Measurements from ENCODE around the gene GABRG3.

GABRG3 gene

DNA sequence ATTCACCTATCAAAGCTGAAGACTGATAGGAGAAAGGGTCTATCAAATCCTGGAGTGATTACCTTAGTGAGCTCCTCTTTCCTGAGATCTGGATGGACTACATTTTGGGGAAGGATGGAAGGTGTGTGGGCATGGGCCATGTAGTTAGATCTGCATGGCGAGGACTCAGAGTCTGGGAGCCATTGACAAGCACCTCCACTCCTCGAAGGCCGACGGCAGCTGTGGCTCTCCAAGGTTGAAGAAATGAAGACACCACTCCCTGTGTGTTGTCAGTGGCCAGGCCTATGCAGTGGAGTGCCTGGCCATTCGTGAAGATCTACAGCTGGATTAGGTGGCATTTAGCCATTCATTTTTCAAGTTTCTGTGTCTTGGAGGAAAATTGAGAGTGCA is 509.2 kb downstream of the GABRG3 start:
- no peak overlapping the region for H2AFZ ChIP-seq (ENCODE audit: low read depth, low read length, severe bottlenecking)
- H3F3A ChIP-seq (ENCODE audit: insufficient read depth) = no peaks in the 10 kb centered on the region
- no peaks in the 10 kb centered on the region for H3K27me3 ChIP-seq (ENCODE audit: low read length)
- no peaks in the 10 kb centered on the region for H3K9me2 ChIP-seq (replicated peaks; ENCODE audit: insufficient read depth, low read length)
- no peak overlapping the region for H3K4me3 ChIP-seq (ENCODE audit: insufficient read depth, low read length, poor library complexity, severe bottlenecking)
- H3K9me3 ChIP-seq (ENCODE audit: insufficient read depth, low read length) = no peaks in the 10 kb centered on the region
- no peaks in the 10 kb centered on the region for H4K20me1 ChIP-seq (ENCODE audit: low read depth, low read length)
- H3K9ac ChIP-seq (ENCODE audit: low read length) = no peak overlapping the region
- no peak overlapping the region for H3K27ac ChIP-seq (ENCODE audit: low read depth, low read length)
- H3K79me2 ChIP-seq (ENCODE audit: insufficient read depth, low read length) = no peaks in the 10 kb centered on the region
- TF ChIP-seq, protein P1, sequence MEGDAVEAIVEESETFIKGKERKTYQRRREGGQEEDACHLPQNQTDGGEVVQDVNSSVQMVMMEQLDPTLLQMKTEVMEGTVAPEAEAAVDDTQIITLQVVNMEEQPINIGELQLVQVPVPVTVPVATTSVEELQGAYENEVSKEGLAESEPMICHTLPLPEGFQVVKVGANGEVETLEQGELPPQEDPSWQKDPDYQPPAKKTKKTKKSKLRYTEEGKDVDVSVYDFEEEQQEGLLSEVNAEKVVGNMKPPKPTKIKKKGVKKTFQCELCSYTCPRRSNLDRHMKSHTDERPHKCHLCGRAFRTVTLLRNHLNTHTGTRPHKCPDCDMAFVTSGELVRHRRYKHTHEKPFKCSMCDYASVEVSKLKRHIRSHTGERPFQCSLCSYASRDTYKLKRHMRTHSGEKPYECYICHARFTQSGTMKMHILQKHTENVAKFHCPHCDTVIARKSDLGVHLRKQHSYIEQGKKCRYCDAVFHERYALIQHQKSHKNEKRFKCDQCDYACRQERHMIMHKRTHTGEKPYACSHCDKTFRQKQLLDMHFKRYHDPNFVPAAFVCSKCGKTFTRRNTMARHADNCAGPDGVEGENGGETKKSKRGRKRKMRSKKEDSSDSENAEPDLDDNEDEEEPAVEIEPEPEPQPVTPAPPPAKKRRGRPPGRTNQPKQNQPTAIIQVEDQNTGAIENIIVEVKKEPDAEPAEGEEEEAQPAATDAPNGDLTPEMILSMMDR (IDR thresholded peaks at IDR 0.05; ENCODE audit: insufficient read depth, low read length, poor library complexity, severe bottlenecking) = no peak
- TF ChIP-seq EZH2phosphoT487 (conservative IDR thresholded peaks at IDR 0.05; ENCODE audit: low read length) = no peak
- no peaks in the 10 kb centered on the region for H3K36me3 ChIP-seq (ENCODE audit: low read length)
- H3K4me2 ChIP-seq (ENCODE audit: low read depth, low read length, poor library complexity, severe bottlenecking) = no peak overlapping the region

GRCh38 chr15:27480642-27481041 is 509.7 kb downstream of the GABRG3 start:
- Histone ChIP-seq H3K4me3 (ENCODE audit: insufficient read depth, low read length, poor library complexity, severe bottlenecking) (no peak overlapping the region), H3K9ac (ENCODE audit: low read length) (no peak overlapping the region), H3K9me2 (replicated peaks; ENCODE audit: insufficient read depth, low read length) (no peaks in the 10 kb centered on the region), H3F3A (ENCODE audit: insufficient read depth) (no peaks in the 10 kb centered on the region), H3K79me2 (ENCODE audit: insufficient read depth, low read length) (no peaks in the 10 kb centered on the region), H2AFZ (ENCODE audit: low read depth, low read length, severe bottlenecking) (no peak overlapping the region), H3K27ac (ENCODE audit: low read depth, low read length) (no peak overlapping the region), H3K36me3 (ENCODE audit: low read length) (no peaks in the 10 kb centered on the region), H3K9me3 (ENCODE audit: insufficient read depth, low read length) (no peaks in the 10 kb centered on the region), H4K20me1 (ENCODE audit: low read depth, low read length) (no peaks in the 10 kb centered on the region), H3K4me2 (ENCODE audit: low read depth, low read length, poor library complexity, severe bottlenecking) (no peak overlapping the region), H3K27me3 (ENCODE audit: low read length) (no peaks in the 10 kb centered on the region)
- TF ChIP-seq EZH2phosphoT487 (conservative IDR thresholded peaks at IDR 0.05; ENCODE audit: low read length) = no peak
- TF ChIP-seq, protein P1 (IDR thresholded peaks at IDR 0.05; ENCODE audit: insufficient read depth, low read length, poor library complexity, severe bottlenecking) = no peak

GRCh38 chr15:27481768-27482167 is 510.8 kb downstream of the GABRG3 start:
- Histone ChIP-seq H3K79me2 (ENCODE audit: insufficient read depth, low read length) (no peaks in the 10 kb centered on the region), H3K4me3 (ENCODE audit: insufficient read depth, low read length, poor library complexity, severe bottlenecking) (no peak overlapping the region), H3K36me3 (ENCODE audit: low read length) (no peaks in the 10 kb centered on the region), H3K27me3 (ENCODE audit: low read length) (no peaks in the 10 kb centered on the region), H3K4me2 (ENCODE audit: low read depth, low read length, poor library complexity, severe bottlenecking) (no peak overlapping the region), H3K9me2 (replicated peaks; ENCODE audit: insufficient read depth, low read length) (no peaks in the 10 kb centered on the region), H3F3A (ENCODE audit: insufficient read depth) (no peaks in the 10 kb centered on the region), H3K27ac (ENCODE audit: low read depth, low read length) (no peak overlapping the region), H2AFZ (ENCODE audit: low read depth, low read length, severe bottlenecking) (no peak overlapping the region), H3K9ac (ENCODE audit: low read length) (no peak overlapping the region), H4K20me1 (ENCODE audit: low read depth, low read length) (no peaks in the 10 kb centered on the region), H3K9me3 (ENCODE audit: insufficient read depth, low read length) (no peaks in the 10 kb centered on the region)
- no peak for TF ChIP-seq EZH2phosphoT487 (conservative IDR thresholded peaks at IDR 0.05; ENCODE audit: low read length)
- TF ChIP-seq, protein P1 (IDR thresholded peaks at IDR 0.05; ENCODE audit: insufficient read depth, low read length, poor library complexity, severe bottlenecking) = no peak
